Gastroesophageal sphincter (tissue), 3 donors: Measurements from ENCODE around the gene CPEB2.

Experiments used
- CTCF ChIP-seq, 4 experiments: fragments of 200-600 bp in 2 of 4; fragments of 450-650 bp in 2 of 4; sonication (generic) in 1 of 4; IDR thresholded peaks; one replicate each; pipeline ENCODE4 v1.5.1; 2017 to 2019; ENCODE audit warnings: antibody characterized with exemption in 4 of 4, mild to moderate bottlenecking in 2 of 4, moderate library complexity in 2 of 4
- POLR2AphosphoS5 ChIP-seq: sonication (generic); formaldehyde crosslinking; IDR thresholded peaks from one replicate; pipeline ENCODE4 v1.6.1; 2017; ENCODE audit warnings: antibody characterized with exemption

DNA sequence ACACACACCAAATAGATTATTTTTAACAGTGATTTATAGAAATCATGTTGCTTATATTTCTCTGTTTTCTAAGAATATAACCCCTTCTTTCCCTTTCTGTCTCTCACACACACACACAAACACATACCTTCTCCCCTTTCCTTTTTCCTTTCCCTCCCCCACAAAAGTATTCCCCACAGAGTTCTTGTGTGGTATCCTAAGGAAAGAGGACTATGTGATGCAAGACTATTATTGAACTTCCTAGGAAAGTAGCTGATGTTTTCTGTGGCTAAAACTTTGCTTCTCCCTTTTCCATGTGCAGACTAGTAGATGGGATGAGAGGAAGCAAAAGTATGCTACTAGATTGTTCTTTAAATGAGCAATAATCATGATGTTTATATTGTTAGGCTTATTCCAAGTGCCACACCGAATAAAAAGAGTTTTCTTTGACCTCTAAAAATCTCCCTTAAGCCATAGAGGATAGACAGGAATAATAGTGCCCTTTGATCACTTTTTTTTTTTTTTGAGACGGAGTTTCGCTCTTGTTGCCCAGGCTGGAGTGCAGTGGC, 38.7 kb downstream of the CPEB2 start:
- TF ChIP-seq CTCF (IDR thresholded peaks at IDR 0.05) (no peak), POLR2AphosphoS5 (no peak)
